ENCODE measurements around the gene DNASE1L2. TPM values are rescaled to one million over a fixed set of nuclear protein-coding genes. Genes with fewer than 3 reads are reported as not detected.
"Not testable (repeated sequence)": the region's sequence is repeated elsewhere in the genome, so short reads cannot be mapped to it uniquely, and the experiment has no call there.

The DNASE1L2 gene
- total RNA-seq, 4 donors from 2014 or later: 0.88 to 4.5 (median 1.4) TPM

GRCh38 chr16:2197765-2198164, 38.5 kb upstream of the DNASE1L2 start:
- no peak for TF ChIP-seq CTCF (IDR thresholded peaks at IDR 0.05)
- TF ChIP-seq POLR2A (IDR thresholded peaks at IDR 0.05): no peak
- H3K27me3 ChIP-seq: no peaks in the 10 kb centered on the region
- WGBS, 2 donors: 74 to 79% methylated on average over 5 to 6 of the region's 6 CpGs
- H3K4me1 ChIP-seq: peaks cover 10 to 13% of the 10 kb centered on the region in 2 donors
- no peaks in the 10 kb centered on the region for H3K9me3 ChIP-seq
- intact Hi-C loops (cut with DNase I): loop anchor here (5.0 to 10.0 kb wide), 3 partner anchors 65 to 305 kb away; partner anchors contain the start of gene CCNF
- H3K36me3 ChIP-seq: no peaks in the 10 kb centered on the region
- no peak overlapping the region for H3K27ac ChIP-seq
- DNase-seq: no peak
- no peak overlapping the region for H3K4me3 ChIP-seq (replicated peaks in 1 of 3)

- TF ChIP-seq CTCF (IDR thresholded peaks at IDR 0.05) (no peak), POLR2A (IDR thresholded peaks at IDR 0.05) (no peak)
- H3K36me3 ChIP-seq: no peaks in the 10 kb centered on the region
- 69 to 78% methylated on average over 4 of the region's 4 CpGs for WGBS, 2 donors
- DNase-seq: no peak
- H3K27ac ChIP-seq: no peak overlapping the region
- no peaks in the 10 kb centered on the region for H3K27me3 ChIP-seq
- no peaks in the 10 kb centered on the region for H3K9me3 ChIP-seq
- no peak overlapping the region for H3K4me3 ChIP-seq (replicated peaks in 1 of 3)
- intact Hi-C loops (cut with DNase I): loop anchor here (5.0 to 10.0 kb wide), 3 partner anchors 64 to 304 kb away; partner anchors contain the start of gene CCNF
- H3K4me1 ChIP-seq: peaks cover 10 to 13% of the 10 kb centered on the region in 2 donors
Observed at GRCh38 chr16:2198283-2198682, 38.0 kb upstream of the DNASE1L2 start.

- no peaks in the 10 kb centered on the region for H3K36me3 ChIP-seq
- 45 to 83% methylated on average over 2 to 4 of the region's 5 CpGs for WGBS, 2 donors
- no peak for TF ChIP-seq POLR2A (IDR thresholded peaks at IDR 0.05)
- no peak for TF ChIP-seq CTCF (IDR thresholded peaks at IDR 0.05)
Observed at GRCh38 chr16:2199095-2199494, 37.1 kb upstream of the DNASE1L2 start.

GRCh38 chr16:2199621-2200139, 36.6 kb upstream of the DNASE1L2 start:
- H3K9me3 ChIP-seq: no peaks in the 10 kb centered on the region
- no peak for TF ChIP-seq POLR2A (IDR thresholded peaks at IDR 0.05)
- no peak for TF ChIP-seq CTCF (IDR thresholded peaks at IDR 0.05)
- H3K27ac ChIP-seq: no peak overlapping the region
- no peaks in the 10 kb centered on the region for H3K27me3 ChIP-seq
- H3K4me3 ChIP-seq (replicated peaks in 1 of 3): no peak overlapping the region
- intact Hi-C loops (cut with DNase I): loop anchor here (5.0 to 10.0 kb wide), 3 partner anchors 63 to 303 kb away; partner anchors contain the start of gene CCNF
- H3K36me3 ChIP-seq: no peaks in the 10 kb centered on the region
- no peak for DNase-seq
- WGBS, 2 donors: 61 to 74% methylated on average over 7 to 13 of the region's 14 CpGs
- H3K4me1 ChIP-seq: peaks cover 14 to 15% of the 10 kb centered on the region in 2 donors

More at GRCh38 chr16:2199095-2199494, 37.1 kb upstream of the DNASE1L2 start:
- intact Hi-C loops (cut with DNase I): loop anchor here (5.0 to 10.0 kb wide), 3 partner anchors 63 to 303 kb away; partner anchors contain the start of gene CCNF
- Histone ChIP-seq H3K4me3 (replicated peaks in 1 of 3) (no peak overlapping the region), H3K27ac (no peak overlapping the region), H3K27me3 (no peaks in the 10 kb centered on the region), H3K4me1 (peaks cover 10 to 13% of the 10 kb centered on the region in 2 donors), H3K9me3 (no peaks in the 10 kb centered on the region)
- no peak for DNase-seq

- Histone ChIP-seq H3K27ac (no peak overlapping the region), H3K4me3 (replicated peaks in 1 of 3) (no peak overlapping the region), H3K27me3 (no peaks in the 10 kb centered on the region), H3K36me3 (no peaks in the 10 kb centered on the region), H3K4me1 (peaks cover 12 to 13% of the 10 kb centered on the region in 2 donors), H3K9me3 (no peaks in the 10 kb centered on the region)
- intact Hi-C loops (cut with DNase I): no loop called here
- TF ChIP-seq CTCF (IDR thresholded peaks at IDR 0.05) (no peak), POLR2A (IDR thresholded peaks at IDR 0.05) (no peak)
- 86 to 94% methylated on average over 6 of the region's 6 CpGs for WGBS, 2 donors
- DNase-seq: no peak
Observed at GRCh38 chr16:2200313-2200712, 35.9 kb upstream of the DNASE1L2 start.

DNA sequence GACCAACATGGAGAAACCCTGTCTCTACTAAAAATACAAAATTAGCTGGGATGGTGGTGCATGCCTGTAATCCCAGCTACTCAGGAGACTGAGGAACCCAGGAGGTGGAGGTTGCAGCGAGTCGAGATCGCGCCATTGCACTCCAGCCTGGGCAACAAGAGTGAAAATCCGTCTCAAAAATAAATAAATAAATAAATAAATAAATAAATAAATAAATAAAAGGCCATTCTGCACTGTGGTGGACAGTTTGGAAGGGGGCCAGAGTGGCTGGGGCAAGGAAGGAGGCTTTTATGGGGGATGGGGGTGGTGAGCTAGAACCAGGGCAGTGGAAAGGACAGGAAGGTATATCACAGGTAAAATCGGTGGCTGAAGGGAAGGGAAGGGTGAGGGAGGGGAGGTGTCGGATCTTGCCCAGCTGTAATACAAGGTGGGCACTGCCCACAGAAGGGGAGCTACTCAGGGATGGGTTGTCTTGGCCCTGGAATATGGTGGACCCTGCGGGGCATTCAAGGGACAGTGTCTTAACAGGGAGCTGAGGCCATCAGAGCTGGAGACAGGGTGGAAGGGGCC, 33.0 kb upstream of the DNASE1L2 start:
- 93 to 96% methylated on average over 8 of the region's 8 CpGs for WGBS, 2 donors
- intact Hi-C loops (cut with DNase I); H3K27ac ChIP-seq; H3K4me3 ChIP-seq (replicated peaks in 1 of 3); H3K27me3 ChIP-seq; H3K9me3 ChIP-seq; H3K36me3 ChIP-seq; DNase-seq: not testable (repeated sequence)
- peaks cover 12 to 14% of the 10 kb centered on the region in 2 donors for H3K4me1 ChIP-seq

Data from thyroid gland (tissue), 4 donors.